ENCODE data around the gene ZNF358. TPM values are rescaled to one million over a fixed set of nuclear protein-coding genes. Genes with fewer than 3 reads are reported as not detected.

Gene ZNF358
- total RNA-seq, 1 donor from 2014 or later: 11.2 TPM

GRCh38 chr19:7520131-7521051, 4.5 kb downstream of the ZNF358 start:
- ATAC-seq: no peak

DNA sequence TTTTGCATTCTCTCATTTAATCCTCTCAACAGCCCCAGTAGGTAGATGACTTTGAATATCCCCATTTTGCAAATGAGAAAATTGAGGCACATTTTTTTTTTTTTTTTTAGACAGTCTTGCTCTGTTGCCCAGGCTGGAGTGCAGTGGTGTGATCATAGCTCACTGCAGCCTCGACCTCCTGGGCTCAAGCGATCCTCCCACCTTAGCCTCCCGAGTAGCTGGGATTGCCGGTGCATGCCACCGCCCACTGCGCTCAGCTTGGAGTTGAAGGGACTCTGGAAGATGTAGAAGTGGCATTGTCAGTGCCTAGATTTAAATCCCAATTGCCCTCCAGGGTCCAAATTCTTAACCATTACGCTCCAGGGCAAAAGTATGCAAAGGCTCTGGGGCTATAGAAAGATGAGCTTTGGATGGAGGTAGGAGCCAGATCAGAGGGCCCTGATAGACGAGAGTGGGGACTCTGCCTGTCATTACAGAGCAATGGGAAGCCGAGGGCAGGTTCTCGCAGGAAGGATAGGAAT, 5.7 kb downstream of the ZNF358 start:
- no peak for ATAC-seq

GRCh38 chr19:7522072-7522922, 6.4 kb downstream of the ZNF358 start, which contains the start of gene MCOLN1:
Gene MCOLN1, plus strand, starts transcription at chr19:7522624. Its CDS starts 127 bp downstream, at chr19:7522751.
- peak; percentile 93 for ATAC-seq

DNA sequence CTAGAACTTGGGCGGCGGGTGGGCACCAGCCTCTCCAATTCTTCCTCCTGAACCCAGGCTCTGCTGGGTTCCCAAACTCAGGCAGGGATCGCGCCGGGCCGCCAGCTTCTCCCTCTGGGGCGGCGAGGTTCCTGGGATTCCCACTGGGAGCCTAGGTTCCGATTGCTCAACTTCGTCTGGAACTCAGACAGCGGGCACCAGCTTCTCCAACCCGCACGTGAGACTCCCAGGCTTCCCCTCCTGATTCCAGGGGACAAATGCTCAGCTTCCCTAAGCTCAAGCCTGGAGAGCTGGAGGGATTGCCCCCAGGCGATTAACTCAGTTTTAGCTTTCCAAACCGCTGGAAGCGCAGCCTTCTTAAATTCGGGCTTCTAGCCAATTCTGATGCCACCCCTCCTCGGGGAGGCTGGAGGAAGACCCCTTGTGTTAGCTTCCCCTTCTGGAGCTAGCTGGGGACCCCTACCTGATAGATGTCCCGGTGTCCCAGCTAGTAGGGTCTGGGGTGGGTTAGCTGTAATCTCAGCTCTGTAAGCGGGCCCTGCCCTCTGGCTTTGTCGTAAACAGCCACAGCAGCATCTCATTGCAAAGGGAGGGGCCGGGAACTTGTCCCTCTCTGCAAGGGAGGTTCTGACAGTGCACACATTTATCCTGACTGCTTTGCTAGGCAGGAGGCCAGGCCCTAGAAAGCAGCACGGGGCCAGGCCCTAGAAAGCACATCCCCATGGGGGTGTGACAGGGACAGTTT, 7.2 kb downstream of the ZNF358 start:
- ATAC-seq: peak; percentile 13

DNA sequence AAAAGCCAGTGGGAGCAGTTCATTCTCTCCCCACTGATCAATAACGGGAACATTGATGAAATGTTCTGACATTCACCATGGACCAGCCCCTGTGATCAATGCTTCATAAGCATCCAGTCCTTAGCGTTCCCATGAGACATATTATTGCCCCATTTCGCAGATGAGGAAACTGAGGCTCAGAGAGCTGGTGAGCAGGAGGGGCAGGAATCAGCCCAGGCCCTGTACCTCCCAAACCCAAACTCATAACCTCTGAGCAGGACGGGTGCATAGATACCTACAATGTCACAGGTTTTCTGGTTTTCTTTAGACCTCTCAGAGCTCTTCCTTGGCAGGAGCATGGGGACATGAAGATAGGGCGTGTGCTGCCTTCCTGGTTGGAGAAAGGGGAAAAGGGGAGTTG, 8.6 kb downstream of the ZNF358 start:
- no peak for ATAC-seq

- ATAC-seq: no peak
These were observed 9.3 kb downstream of the ZNF358 start for GRCh38 chr19:7524992-7525739.

- ATAC-seq: no peak
These were observed 10.4 kb downstream of the ZNF358 start for GRCh38 chr19:7526059-7526929.

GRCh38 chr19:7527516-7528191, 11.8 kb downstream of the ZNF358 start:
- no peak for ATAC-seq

GRCh38 chr19:7528192-7528519, 12.3 kb downstream of the ZNF358 start:
- no peak for ATAC-seq

DNA sequence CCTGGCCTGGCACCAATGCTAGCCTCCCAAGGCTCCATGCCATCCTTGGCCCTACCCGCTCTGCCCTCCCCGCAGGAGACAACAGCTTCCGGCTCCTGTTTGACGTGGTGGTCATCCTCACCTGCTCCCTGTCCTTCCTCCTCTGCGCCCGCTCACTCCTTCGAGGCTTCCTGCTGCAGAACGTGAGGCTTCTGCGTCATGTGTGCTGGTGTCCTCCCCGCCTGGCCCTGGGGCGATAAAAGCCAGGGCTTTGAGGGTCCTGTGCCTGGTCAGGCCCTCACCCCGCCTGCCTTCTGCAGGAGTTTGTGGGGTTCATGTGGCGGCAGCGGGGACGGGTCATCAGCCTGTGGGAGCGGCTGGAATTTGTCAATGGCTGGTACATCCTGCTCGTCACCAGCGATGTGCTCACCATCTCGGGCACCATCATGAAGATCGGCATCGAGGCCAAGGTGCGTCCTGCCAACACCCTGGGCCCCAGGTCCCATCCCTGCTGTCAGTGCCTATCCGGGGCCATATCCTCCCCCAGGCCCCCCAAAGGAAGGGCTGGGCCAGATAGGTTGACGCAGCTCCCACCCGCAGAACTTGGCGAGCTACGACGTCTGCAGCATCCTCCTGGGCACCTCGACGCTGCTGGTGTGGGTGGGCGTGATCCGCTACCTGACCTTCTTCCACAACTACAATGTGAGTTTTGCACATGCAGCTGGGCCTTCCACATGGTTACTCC, 12.8 kb downstream of the ZNF358 start:
- no peak for ATAC-seq

- ATAC-seq: no peak
These were observed 13.3 kb downstream of the ZNF358 start for GRCh38 chr19:7529246-7529600.

GRCh38 chr19:7529610-7530490, 13.9 kb downstream of the ZNF358 start:
- ATAC-seq: no peak

DNA sequence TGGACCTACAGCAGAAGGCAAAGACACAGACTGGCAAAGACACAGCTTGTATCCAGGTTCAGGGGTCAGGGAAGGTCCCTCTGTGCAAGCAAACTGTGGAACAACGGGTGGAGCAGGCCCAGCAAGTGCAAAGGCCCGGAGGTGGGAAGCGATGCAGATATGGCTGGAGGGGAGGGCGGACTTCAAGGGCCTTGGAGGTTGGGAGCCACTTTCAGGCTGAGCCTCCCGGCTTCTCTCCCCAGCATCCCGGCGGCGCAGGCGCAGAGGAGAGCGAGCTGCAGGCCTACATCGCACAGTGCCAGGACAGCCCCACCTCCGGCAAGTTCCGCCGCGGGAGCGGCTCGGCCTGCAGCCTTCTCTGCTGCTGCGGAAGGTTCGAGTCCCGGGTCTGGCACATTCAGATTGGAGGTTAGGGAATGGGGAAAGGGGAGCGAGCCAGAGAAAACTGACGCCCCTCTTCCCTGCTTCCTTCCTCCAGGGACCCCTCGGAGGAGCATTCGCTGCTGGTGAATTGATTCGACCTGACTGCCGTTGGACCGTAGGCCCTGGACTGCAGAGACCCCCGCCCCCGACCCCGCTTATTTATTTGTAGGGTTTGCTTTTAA, 17.5 kb downstream of the ZNF358 start:
- no peak for ATAC-seq

DNA sequence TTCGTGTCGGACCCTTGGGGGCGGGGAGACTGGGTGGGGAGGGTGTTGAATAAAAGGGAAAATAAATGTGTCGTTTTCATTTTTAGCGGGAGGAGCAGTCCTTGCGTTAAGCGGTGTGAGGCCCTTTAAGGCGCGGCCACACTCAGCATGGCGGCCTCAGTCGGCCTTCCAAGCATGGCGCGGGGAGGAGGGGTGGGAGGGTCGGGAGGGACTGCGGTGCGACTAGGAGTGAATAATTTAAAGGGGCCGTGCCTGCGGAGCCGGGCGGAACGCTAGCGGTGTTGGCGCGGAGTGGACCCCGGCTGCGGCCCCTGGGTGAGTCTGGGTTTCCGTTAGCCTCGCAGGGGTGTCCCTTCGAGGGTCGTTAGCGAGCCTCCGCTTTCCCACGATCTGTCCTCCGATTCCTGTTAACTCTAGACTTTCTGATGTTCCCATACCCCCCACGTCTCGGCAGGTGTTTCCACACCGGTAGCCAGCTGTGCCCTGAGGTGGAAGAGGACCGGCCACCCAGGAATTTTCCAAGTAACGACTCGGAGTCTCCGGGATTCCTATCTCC, 18.1 kb downstream of the ZNF358 start:
- peak; percentile 64 for ATAC-seq

- peak; percentile 10 for ATAC-seq
These were observed 18.7 kb downstream of the ZNF358 start for GRCh38 chr19:7534531-7535046.

GRCh38 chr19:7535047-7535997, 19.4 kb downstream of the ZNF358 start, which contains the start of gene PNPLA6:
Gene PNPLA6, plus strand, starts transcription at chr19:7535717. Its CDS starts 72 bp downstream, at chr19:7535789.
- peak; percentile 88 for ATAC-seq
